Renal pelvis (tissue), 12 donors: ENCODE measurements around the gene NMT1. TPM values are rescaled to one million over a fixed set of nuclear protein-coding genes. Genes with fewer than 3 reads are reported as not detected.

Source experiments
- DNase-seq: peaks from one replicate; pipeline ENCODE4 v3.0.0-alpha.2; 2013
- long read RNA-seq, 16 experiments: transcript quantifications; one replicate each; lab custom pipeline, GENCODE V29; 2026
- polyA plus RNA-seq, 3 donors: library from polyadenylated mRNA; unstranded; fragments of 120-200 nt; gene quantifications; one replicate each; pipeline ENCODE4 v1.2.1, GENCODE V29; 2013; ENCODE audit not compliant: insufficient read length in 3 of 3

The NMT1 gene
- 10 to 100 TPM; 71.8 to 85.3 (median 83.9) TPM for polyA plus RNA-seq
- long read RNA-seq, donor 1, full-length matches to known transcripts = 11 of 16 reads
- long read RNA-seq, donor 1, partial matches to known transcripts = 5 of 16 reads
- long read RNA-seq, donor 1, other reads (novel, unspliced or antisense) = 0 of 16 reads
- long read RNA-seq, donor 2, full-length matches to known transcripts = 17 of 28 reads
- long read RNA-seq, donor 2, partial matches to known transcripts = 11 of 28 reads
- long read RNA-seq, donor 2, other reads (novel, unspliced or antisense) = 0 of 28 reads
- long read RNA-seq, donor 3, full-length matches to known transcripts = 8 of 32 reads
- long read RNA-seq, donor 3, partial matches to known transcripts = 24 of 32 reads
- long read RNA-seq, donor 3, other reads (novel, unspliced or antisense) = 0 of 32 reads
- long read RNA-seq, donor 4, full-length matches to known transcripts = 7 of 7 reads
- long read RNA-seq, donor 4, partial matches to known transcripts = 0 of 7 reads
- long read RNA-seq, donor 4, other reads (novel, unspliced or antisense) = 0 of 7 reads
- long read RNA-seq, donor 5, full-length matches to known transcripts = 8 of 21 reads
- long read RNA-seq, donor 5, partial matches to known transcripts = 13 of 21 reads
- long read RNA-seq, donor 5, other reads (novel, unspliced or antisense) = 0 of 21 reads
- long read RNA-seq, donor 6, full-length matches to known transcripts = 8 of 21 reads
- long read RNA-seq, donor 6, partial matches to known transcripts = 13 of 21 reads
- long read RNA-seq, donor 6, other reads (novel, unspliced or antisense) = 0 of 21 reads
- long read RNA-seq, donor 7, full-length matches to known transcripts = 15 of 57 reads
- long read RNA-seq, donor 7, partial matches to known transcripts = 36 of 57 reads
- long read RNA-seq, donor 7, other reads (novel, unspliced or antisense) = 6 of 57 reads
- long read RNA-seq, donor 8, full-length matches to known transcripts = 2 of 2 reads
- long read RNA-seq, donor 8, partial matches to known transcripts = 0 of 2 reads
- long read RNA-seq, donor 8, other reads (novel, unspliced or antisense) = 0 of 2 reads
- long read RNA-seq, donor 9, full-length matches to known transcripts = 17 of 29 reads
- long read RNA-seq, donor 9, partial matches to known transcripts = 12 of 29 reads
- long read RNA-seq, donor 9, other reads (novel, unspliced or antisense) = 0 of 29 reads
- long read RNA-seq, donor 10, full-length matches to known transcripts = 5 of 19 reads
- long read RNA-seq, donor 10, partial matches to known transcripts = 14 of 19 reads
- long read RNA-seq, donor 10, other reads (novel, unspliced or antisense) = 0 of 19 reads
- long read RNA-seq, donor 11, full-length matches to known transcripts = 4 of 19 reads
- long read RNA-seq, donor 11, partial matches to known transcripts = 15 of 19 reads
- long read RNA-seq, donor 11, other reads (novel, unspliced or antisense) = 0 of 19 reads
- long read RNA-seq, donor 12, full-length matches to known transcripts = 14 of 26 reads
- long read RNA-seq, donor 12, partial matches to known transcripts = 12 of 26 reads
- long read RNA-seq, donor 12, other reads (novel, unspliced or antisense) = 0 of 26 reads
- long read RNA-seq, donor 13, full-length matches to known transcripts = 6 of 46 reads
- long read RNA-seq, donor 13, partial matches to known transcripts = 40 of 46 reads
- long read RNA-seq, donor 13, other reads (novel, unspliced or antisense) = 0 of 46 reads
- long read RNA-seq, donor 14 = 0 reads
- long read RNA-seq, donor 15 = 0 reads
- long read RNA-seq, donor 16, full-length matches to known transcripts = 10 of 36 reads
- long read RNA-seq, donor 16, partial matches to known transcripts = 15 of 36 reads
- long read RNA-seq, donor 16, other reads (novel, unspliced or antisense) = 11 of 36 reads

DNA sequence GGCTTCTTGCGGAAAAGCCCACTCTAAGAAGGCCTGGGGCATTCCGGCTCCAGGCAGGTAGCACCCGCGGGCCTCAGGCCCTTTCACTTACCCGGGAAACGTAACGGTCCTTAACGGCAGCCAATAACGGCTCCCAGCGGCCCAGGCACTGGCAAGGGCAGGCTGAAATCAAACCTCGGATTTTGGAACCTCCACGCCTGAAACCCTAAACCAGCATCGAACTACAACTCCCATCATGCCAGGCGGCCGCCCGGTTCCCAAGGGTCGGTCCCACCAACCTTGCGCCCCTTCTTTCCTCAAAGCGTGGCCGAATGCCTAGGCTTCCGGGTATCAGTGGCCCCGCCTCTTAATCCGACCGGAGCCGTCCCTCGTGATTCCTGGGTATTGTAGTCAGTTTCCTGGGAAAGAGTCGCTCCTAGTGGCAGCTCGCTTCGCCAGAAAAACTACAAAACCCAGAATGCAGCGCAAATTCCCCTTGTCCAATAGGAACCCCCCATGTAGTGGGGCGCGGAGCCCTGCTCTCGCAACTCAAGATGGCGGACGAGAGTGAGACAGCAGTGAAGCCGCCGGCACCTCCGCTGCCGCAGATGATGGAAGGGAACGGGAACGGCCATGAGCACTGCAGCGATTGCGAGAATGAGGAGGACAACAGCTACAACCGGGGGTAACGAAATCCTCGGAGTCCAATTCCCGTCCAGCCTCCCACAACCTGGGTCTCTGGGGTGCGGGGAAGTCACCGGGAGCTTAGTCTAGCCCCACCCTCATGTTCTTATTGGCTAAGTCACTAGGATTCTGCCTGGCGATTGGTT, at the start of gene NMT1:
Gene NMT1 (plus strand): TSS at position 521 of the 809 bp plus-strand sequence. CDS start 13 bp downstream, at position 534.
- DNase-seq = peak; percentile 100

DNA sequence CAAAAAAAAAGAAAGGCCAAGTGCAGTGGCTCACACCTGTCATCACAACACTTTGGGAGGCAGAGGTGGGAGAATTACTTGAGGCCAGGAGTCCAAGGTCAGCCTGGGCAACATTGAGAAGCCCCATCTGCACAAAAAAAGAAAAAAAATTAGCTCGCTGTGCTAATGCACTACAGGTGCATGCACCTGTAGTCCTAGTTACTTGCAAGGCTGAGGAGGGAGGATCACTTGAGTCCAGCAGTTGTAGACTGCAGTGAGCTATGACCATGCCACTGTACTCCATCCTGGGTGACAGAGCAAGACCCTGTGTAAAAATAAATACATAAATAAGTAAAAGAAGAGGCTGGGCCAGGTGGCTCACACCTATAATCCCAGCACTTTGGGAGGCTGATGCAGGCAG, 49.4 kb upstream of the NMT1 start:
- DNase-seq = no peak

DNA sequence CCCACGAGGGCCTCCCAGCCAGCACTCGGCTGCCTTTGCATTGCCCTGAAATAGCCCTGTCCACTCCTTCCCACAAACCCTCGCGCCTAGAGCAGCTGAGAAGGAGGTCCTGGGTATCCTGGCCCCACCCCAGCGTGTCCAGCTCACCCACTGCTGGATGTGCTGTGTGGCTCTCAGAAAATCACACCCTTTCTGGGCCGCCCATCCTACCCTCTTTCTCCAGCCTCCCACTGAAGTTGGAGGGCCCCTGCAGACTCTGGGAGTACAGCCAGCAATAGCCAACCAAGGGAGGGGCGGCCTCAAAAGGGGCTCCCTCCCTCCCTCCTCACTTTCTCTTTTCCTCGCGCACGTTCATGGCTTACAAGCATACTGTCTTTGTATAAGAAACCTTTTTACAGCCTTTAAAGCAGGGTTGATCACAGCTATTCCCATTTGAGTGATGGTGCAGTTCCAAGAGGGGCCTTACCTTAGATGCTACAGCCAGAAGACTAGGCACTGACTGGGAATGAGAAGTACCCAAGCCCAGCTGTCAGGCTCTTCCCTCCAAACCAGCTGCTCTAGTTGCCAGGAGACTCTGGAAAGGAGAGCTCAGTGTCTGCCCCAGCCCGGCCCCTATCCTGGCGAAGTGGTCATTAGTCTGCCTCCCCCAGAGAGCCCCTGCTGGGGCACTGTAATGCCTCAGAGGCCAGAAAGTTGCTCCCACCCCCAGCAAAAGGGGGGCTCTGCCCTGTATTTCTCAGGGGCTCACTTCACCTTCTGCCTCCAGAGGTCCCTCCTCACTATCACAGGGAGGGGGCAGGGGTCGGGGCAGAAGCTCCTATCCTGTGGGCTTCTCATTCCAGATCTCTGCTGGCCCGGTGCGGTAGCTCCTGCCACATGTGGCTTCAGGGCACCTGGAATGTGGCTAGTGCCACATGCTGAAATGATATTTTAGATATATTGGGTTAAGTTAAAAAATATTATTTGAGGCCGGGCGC, 47.8 kb upstream of the NMT1 start:
- DNase-seq = no peak

DNA sequence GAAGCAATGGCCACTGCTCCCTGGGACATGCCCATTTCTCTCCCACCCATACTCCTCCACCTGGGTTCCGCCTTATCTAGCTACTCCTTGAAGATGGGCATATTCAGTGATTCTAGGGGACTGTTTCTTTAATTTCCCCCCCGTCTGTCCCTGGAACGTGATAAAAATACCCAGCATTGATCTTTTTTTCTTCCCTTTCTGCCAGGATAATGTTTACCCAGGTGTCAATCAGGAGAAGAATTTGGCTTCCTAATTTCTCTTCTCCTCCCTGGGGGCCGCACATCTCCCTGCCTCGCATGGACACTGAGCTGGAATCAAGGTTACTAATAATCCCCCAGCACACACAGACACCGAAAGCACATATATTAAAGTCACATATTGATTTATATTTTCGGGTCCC, 44.9 kb upstream of the NMT1 start:
- DNase-seq = no peak

DNA sequence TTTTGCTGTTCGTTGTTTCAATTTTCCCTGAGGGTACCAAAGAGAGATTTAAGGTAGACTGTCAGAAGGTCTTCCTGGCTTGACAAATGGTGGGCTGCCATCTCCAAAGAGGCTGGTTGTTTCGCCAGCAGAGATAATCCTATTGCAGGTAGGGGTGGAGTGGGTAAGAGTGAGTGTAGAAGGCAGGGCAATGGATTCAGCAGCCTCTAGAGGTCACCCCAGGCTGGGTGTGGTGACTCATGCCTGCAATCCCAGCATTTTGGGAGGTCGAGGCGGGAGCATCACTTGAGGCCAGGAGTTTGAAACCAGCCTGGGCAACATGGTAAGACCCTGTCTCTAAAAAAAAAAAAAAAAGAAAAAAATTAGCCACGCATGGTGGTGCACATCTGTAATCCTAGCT, 44.3 kb upstream of the NMT1 start:
- DNase-seq = no peak

DNA sequence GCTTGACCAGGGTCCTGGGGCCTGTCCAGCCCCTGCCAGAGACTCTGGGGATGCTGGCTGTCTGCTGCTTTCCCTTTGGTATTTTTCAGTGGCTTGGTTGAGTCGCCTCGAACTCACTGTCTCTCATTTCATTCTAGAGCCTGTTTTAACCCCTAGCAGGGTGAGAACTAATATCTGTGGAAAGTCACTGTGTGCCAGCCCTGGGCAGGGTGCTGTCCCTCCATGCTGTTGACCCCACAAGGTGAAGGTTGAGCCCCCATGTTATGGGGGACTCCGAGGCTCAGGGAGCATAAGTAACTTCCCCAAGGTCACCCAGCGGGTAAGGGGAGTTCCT, 42.6 kb upstream of the NMT1 start:
- DNase-seq = no peak

DNA sequence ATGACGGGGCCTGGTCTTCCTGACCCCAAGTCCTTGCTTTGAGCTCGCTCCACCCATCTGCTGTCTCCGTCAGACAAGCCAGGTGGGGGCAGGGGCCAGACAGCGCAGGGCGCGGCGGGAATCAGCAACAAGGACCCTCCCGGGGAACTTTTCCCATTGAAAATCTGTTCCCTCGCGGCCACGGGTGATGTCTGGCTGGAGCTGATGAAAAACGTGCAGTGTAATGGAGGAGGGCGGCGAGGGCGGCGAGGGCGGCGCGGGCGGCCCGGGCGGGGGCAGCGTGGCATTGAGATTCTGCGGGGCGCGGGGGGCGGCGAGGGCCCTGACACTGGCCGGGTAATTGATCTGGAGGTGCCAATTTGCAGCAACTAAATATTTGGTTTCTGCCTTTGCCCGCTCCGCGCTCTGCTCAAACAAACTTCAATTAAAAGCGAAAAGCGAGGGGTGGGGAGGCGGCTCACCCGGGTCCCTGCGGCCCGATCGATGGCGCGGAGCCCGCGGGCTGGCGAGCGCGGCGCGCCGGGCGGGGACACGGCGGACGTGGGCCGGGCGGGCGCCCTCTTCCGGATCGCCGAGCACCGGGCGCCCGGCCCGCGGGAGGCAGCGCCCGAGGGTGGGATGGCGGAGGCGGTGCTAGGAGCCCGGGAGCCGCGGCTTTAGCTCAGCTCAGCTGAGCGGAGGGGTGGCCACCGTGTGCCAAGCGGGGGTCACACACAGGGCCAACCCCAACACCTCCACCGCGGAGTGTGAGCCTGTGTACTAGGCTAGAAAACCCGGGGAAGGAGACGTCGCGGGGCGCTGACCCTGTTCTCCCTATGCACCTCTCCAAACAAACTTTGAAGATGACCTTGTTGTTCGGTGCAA, 42.0 kb upstream of the NMT1 start:
- DNase-seq = no peak

DNA sequence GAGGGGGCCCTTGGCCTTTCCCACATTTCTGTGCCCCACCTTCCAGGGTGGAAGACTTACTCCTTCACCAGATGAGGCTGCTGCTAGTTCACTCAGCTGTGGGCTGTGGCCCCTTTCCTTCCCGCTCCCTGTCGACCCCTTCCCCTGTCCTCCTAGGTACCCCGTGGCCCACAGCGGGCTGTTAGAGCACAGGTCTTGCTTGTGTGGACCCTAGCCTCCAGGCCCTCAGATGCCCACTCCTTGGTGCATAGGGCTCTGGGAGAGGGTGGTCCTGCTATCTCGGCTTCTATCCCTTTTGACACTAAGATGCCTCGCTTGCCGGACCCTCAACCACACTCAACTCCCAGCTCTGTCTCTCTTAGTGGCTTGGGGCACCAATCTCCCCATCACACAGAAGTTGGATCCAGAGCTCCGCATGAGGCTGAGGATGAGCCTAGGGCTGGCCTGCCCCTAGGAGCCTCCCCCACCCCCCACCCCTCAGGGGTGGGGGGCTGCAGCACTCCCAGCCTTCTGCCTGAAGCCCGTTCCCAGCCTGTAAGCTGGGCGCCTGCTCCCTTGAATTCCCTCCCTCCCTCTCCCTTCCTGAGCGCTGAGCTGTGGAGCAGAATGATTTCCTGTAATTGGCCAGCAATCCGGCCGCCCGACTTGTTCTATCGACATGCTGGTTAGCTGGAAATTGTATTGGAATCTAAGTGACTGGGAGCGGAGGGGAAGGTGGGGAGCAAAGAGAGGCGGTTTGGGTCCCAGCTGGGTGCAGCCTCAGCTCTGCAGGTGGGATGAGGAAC, 40.6 kb upstream of the NMT1 start:
- peak; percentile 76 for DNase-seq

DNA sequence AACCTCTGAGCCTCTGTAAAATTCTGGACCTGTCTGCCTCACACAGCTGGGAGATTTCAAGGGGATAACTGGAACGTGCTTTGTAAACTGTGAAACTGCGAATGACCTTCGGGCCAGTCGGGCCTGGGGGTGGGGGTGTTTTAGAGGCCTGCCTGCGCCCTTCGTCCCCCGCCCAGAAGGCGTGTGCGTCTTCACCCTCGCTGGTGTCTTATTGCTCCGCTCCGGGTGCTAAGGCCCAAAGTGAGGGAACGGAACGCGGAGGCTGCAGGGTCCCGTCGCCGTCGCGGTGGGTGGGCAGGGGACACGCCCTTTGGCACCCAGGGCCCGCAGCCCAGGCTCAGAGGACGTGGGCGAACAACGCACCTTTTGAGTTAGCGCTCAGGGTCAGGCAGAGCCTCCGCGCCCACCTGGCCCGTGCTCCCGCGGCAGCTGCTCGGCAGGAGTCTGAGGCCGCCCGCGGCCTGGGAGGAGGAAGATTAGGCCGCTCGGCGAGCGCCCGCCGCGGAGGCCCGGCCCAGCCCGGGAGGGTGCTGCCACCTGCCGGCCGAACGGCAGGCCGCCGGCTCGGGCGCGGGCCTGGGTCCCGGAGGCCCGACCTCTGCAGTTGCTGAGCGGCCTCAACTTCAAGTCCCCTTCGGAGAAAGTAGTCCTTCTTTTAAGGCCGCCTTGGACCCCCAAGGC, 39.4 kb upstream of the NMT1 start:
- no peak for DNase-seq

DNA sequence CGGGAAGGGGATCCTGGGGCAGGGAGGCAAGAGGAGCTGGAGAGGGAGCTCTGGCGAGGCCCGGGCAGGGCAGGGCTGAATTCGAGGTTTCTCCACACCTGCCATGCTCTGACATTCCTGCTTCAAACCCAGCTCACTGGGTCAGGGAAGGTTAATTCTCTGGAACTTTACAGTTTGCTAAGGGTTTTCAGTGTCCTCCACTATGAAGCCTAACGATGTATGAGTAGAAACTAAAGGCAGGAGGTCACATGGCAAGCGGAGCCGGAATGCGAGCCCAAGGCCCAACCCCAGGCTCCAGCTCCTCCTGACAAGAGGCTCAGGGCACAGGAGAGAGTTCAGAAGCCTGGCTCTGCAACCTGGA, 38.8 kb upstream of the NMT1 start:
- no peak for DNase-seq

DNA sequence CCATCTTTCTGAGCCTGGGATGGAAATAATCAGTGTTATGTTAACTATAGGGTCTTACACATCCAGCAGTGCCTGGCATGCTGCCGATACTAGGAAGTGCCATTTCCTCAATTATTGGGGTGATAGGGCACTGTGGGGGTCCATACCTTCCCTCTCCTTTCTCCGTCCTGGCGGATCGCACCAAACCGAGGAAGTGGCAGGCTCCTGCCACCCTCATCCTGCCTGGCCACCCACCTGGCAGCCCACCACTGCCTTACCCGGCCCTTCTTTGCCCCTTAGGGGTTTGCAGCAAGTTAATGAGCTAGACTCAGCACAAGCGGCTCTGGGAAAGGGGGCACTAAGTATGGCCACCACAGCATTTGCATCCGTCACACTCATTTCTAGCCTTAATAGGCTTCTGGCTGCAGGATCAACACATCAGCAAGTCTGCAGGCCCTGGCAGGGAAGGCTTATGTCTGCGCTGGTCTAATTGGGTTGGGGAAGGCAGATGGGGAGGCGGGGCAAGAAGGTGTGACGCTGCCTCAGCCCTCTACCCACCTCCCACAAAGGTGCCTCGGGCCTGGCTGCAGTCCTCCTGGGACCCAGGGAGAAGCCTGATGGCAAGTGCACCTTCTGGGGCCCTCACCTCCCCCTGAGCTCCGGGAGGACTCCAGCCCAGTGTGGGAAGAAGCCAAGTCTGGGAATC, 38.3 kb upstream of the NMT1 start:
- no peak for DNase-seq

DNA sequence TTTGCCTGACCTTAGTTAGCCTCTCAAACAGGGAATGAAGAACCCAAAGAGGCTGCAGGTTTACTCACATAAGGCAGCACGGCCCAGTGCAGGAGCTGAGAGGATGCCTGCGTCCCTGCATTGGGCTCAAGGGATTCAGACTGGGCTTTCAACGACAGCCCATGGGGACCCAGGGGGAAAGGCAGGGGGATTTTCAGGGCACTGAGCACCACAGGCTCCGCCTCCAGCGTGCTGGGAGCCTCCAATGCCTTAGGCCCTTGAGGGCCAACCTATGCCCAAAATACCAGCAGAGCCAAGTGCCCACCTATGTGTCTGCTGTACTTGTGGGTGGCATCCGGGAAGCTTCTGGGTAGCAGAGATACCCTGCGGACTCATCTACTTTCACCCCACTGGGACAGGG, 32.0 kb upstream of the NMT1 start:
- DNase-seq = no peak

DNA sequence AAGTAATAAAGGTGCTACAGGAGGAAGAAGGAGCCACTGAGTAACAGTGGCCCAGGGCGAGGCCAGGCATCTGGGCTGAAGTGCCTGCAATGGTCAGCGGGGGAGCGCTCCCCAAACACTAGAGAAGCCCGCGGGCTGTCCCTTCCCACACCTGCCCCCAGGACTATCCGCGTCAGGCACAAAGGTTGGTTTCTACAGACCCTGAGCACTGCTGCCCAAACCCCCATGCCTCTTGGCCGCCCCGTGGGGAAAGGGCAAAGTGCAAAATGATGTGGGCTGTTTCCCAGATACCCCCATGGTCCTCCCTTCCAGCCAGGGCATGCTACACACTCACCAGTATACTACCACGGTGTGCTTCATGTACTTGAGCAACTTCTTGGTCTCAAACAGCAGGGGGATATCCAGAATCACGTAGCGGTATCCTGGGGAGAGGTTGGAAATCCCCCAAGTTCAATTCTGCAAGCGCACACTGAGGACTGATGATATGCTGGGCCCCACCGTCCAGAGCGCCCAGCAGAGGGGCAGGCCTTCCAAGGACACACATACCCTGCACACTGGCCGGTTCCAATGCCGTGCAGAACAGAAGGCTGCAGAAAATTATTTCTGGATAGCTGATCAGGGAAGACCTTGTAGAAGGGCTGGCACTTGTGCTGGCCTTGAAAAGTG, 31.2 kb upstream of the NMT1 start:
- DNase-seq = no peak

DNA sequence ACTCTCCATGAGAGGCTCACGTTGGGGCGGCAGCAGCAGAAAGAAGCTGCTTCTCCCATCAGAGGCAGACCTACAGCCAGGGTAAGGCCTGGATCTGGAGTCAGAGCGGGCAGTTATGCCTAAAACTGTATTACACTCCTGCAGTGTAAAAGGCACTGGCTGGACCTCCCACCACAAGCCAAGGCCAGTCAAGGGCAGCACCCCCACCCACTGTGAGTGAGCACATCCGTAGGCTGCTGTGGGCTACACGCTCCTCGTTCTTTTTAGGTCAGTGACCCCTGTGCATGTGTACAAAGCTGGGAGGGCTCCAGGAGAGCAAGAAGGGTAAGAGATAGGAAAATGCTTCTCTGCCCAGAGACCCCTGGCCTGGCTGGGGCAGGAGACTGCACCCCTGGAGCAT, 30.4 kb upstream of the NMT1 start:
- DNase-seq = no peak
